ENCODE results near the gene PEPD.

PEPD gene

GRCh38 chr19:33379151-33379829 lies 142.3 kb downstream of the PEPD start:
- H3K4me3 ChIP-seq (ENCODE audit: low read depth in 1 of 2, low read length in 2 of 2), result no peak overlapping the region
- no peaks in the 10 kb centered on the region for H3K9me3 ChIP-seq (ENCODE audit: low read length)
- no peak overlapping the region for H3K27ac ChIP-seq (ENCODE audit: low read depth, low read length)
- no peak overlapping the region for H3K9ac ChIP-seq (ENCODE audit: low read length)
- peaks cover 19% of the 10 kb centered on the region for H3K4me1 ChIP-seq (ENCODE audit: insufficient read depth, low read length)
- no peaks in the 10 kb centered on the region for H3K27me3 ChIP-seq (ENCODE audit: control insufficient read depth in 1 of 2, insufficient read depth in 2 of 2, low read length in 2 of 2)
- peaks cover 17% of the 10 kb centered on the region for H3K36me3 ChIP-seq (ENCODE audit: insufficient read depth, low read length)

GRCh38 chr19:33377586-33378475 lies 143.8 kb downstream of the PEPD start:
- peaks cover 19% of the 10 kb centered on the region for H3K4me1 ChIP-seq (ENCODE audit: insufficient read depth, low read length)
- H3K36me3 ChIP-seq (ENCODE audit: insufficient read depth, low read length), result peaks cover 13% of the 10 kb centered on the region
- no peak overlapping the region for H3K27ac ChIP-seq (ENCODE audit: low read depth, low read length)
- H3K4me3 ChIP-seq (ENCODE audit: low read depth in 1 of 2, low read length in 2 of 2), result no peak overlapping the region
- no peaks in the 10 kb centered on the region for H3K27me3 ChIP-seq (ENCODE audit: control insufficient read depth in 1 of 2, insufficient read depth in 2 of 2, low read length in 2 of 2)
- no peaks in the 10 kb centered on the region for H3K9me3 ChIP-seq (ENCODE audit: low read length)
- H3K9ac ChIP-seq (ENCODE audit: low read length), result no peak overlapping the region

- Histone ChIP-seq H3K4me3 (ENCODE audit: low read depth in 1 of 2, low read length in 2 of 2) (no peak overlapping the region), H3K27ac (ENCODE audit: low read depth, low read length) (no peak overlapping the region), H3K4me1 (ENCODE audit: insufficient read depth, low read length) (peaks cover 19% of the 10 kb centered on the region), H3K27me3 (ENCODE audit: control insufficient read depth in 1 of 2, insufficient read depth in 2 of 2, low read length in 2 of 2) (no peaks in the 10 kb centered on the region), H3K36me3 (ENCODE audit: insufficient read depth, low read length) (peaks cover 13% of the 10 kb centered on the region), H3K9ac (ENCODE audit: low read length) (no peak overlapping the region), H3K9me3 (ENCODE audit: low read length) (no peaks in the 10 kb centered on the region)
Observed at GRCh38 chr19:33376941-33377557, 144.5 kb downstream of the PEPD start.

GRCh38 chr19:33376423-33376822 lies 145.2 kb downstream of the PEPD start:
- H3K4me1 ChIP-seq (ENCODE audit: insufficient read depth, low read length), result peaks cover 19% of the 10 kb centered on the region
- H3K27ac ChIP-seq (ENCODE audit: low read depth, low read length), result no peak overlapping the region
- no peak overlapping the region for H3K4me3 ChIP-seq (ENCODE audit: low read depth in 1 of 2, low read length in 2 of 2)
- H3K9me3 ChIP-seq (ENCODE audit: low read length), result no peaks in the 10 kb centered on the region
- H3K27me3 ChIP-seq (ENCODE audit: control insufficient read depth in 1 of 2, insufficient read depth in 2 of 2, low read length in 2 of 2), result no peaks in the 10 kb centered on the region
- no peak overlapping the region for H3K9ac ChIP-seq (ENCODE audit: low read length)
- peaks cover 9% of the 10 kb centered on the region for H3K36me3 ChIP-seq (ENCODE audit: insufficient read depth, low read length)

GRCh38 chr19:33375837-33376159 lies 145.8 kb downstream of the PEPD start:
- no peaks in the 10 kb centered on the region for H3K9me3 ChIP-seq (ENCODE audit: low read length)
- H3K4me1 ChIP-seq (ENCODE audit: insufficient read depth, low read length), result peaks cover 19% of the 10 kb centered on the region
- no peak overlapping the region for H3K9ac ChIP-seq (ENCODE audit: low read length)
- no peak overlapping the region for H3K27ac ChIP-seq (ENCODE audit: low read depth, low read length)
- H3K4me3 ChIP-seq (ENCODE audit: low read depth in 1 of 2, low read length in 2 of 2), result no peak overlapping the region
- peaks cover 5% of the 10 kb centered on the region for H3K36me3 ChIP-seq (ENCODE audit: insufficient read depth, low read length)
- no peaks in the 10 kb centered on the region for H3K27me3 ChIP-seq (ENCODE audit: control insufficient read depth in 1 of 2, insufficient read depth in 2 of 2, low read length in 2 of 2)

- no peaks in the 10 kb centered on the region for H3K9me3 ChIP-seq (ENCODE audit: low read length)
- peak overlapping the region; percentile 71 for H3K9ac ChIP-seq (ENCODE audit: low read length)
- H3K4me3 ChIP-seq (ENCODE audit: low read depth in 1 of 2, low read length in 2 of 2), result no peak overlapping the region
- H3K27ac ChIP-seq (ENCODE audit: low read depth, low read length), result no peak overlapping the region
- H3K27me3 ChIP-seq (ENCODE audit: control insufficient read depth in 1 of 2, insufficient read depth in 2 of 2, low read length in 2 of 2), result no peaks in the 10 kb centered on the region
- peaks cover 19% of the 10 kb centered on the region for H3K4me1 ChIP-seq (ENCODE audit: insufficient read depth, low read length)
- peaks cover 5% of the 10 kb centered on the region for H3K36me3 ChIP-seq (ENCODE audit: insufficient read depth, low read length)
Observed at GRCh38 chr19:33375156-33375836, 146.3 kb downstream of the PEPD start.

- H3K27me3 ChIP-seq (ENCODE audit: control insufficient read depth in 1 of 2, insufficient read depth in 2 of 2, low read length in 2 of 2), result no peaks in the 10 kb centered on the region
- peak overlapping the region; percentile 71 for H3K9ac ChIP-seq (ENCODE audit: low read length)
- peaks cover under 1% of the 10 kb centered on the region for H3K36me3 ChIP-seq (ENCODE audit: insufficient read depth, low read length)
- peak overlapping the region; percentile 12 for H3K27ac ChIP-seq (ENCODE audit: low read depth, low read length)
- no peaks in the 10 kb centered on the region for H3K9me3 ChIP-seq (ENCODE audit: low read length)
- H3K4me1 ChIP-seq (ENCODE audit: insufficient read depth, low read length), result peaks cover 19% of the 10 kb centered on the region
- peak overlapping the region; percentile 28 to 82 for H3K4me3 ChIP-seq (ENCODE audit: low read depth in 1 of 2, low read length in 2 of 2)
Observed at GRCh38 chr19:33374236-33374714, 147.3 kb downstream of the PEPD start.

GRCh38 chr19:33373453-33374235 lies 147.9 kb downstream of the PEPD start, which contains the start of gene CEBPG:
TSS of gene CEBPG (plus strand) at chr19:33373709. CDS start at chr19:33379240, 5,531 bp downstream.
- Histone ChIP-seq H3K9me3 (ENCODE audit: low read length) (no peaks in the 10 kb centered on the region), H3K4me1 (ENCODE audit: insufficient read depth, low read length) (peaks cover 19% of the 10 kb centered on the region), H3K9ac (ENCODE audit: low read length) (peak within 1 kb of the TSS; percentile 71), H3K36me3 (ENCODE audit: insufficient read depth, low read length) (no peaks in the 10 kb centered on the region), H3K27ac (ENCODE audit: low read depth, low read length) (peak within 1 kb of the TSS; percentile 93), H3K27me3 (ENCODE audit: control insufficient read depth in 1 of 2, insufficient read depth in 2 of 2, low read length in 2 of 2) (no peaks in the 10 kb centered on the region), H3K4me3 (ENCODE audit: low read depth in 1 of 2, low read length in 2 of 2) (peak within 1 kb of the TSS; percentile 81 to 82)

GRCh38 chr19:33370783-33371182 lies 150.8 kb downstream of the PEPD start:
- H3K4me1 ChIP-seq (ENCODE audit: insufficient read depth, low read length), result peaks cover 15% of the 10 kb centered on the region
- no peak overlapping the region for H3K9ac ChIP-seq (ENCODE audit: low read length)
- no peaks in the 10 kb centered on the region for H3K27me3 ChIP-seq (ENCODE audit: control insufficient read depth in 1 of 2, insufficient read depth in 2 of 2, low read length in 2 of 2)
- H3K36me3 ChIP-seq (ENCODE audit: insufficient read depth, low read length), result no peaks in the 10 kb centered on the region
- H3K9me3 ChIP-seq (ENCODE audit: low read length), result no peaks in the 10 kb centered on the region
- no peak overlapping the region for H3K27ac ChIP-seq (ENCODE audit: low read depth, low read length)
- no peak overlapping the region for H3K4me3 ChIP-seq (ENCODE audit: low read depth in 1 of 2, low read length in 2 of 2)

GRCh38 chr19:33368074-33368864 lies 153.3 kb downstream of the PEPD start:
- H3K9me3 ChIP-seq (ENCODE audit: low read length), result no peaks in the 10 kb centered on the region
- no peak overlapping the region for H3K27ac ChIP-seq (ENCODE audit: low read depth, low read length)
- H3K4me3 ChIP-seq (ENCODE audit: low read depth in 1 of 2, low read length in 2 of 2), result no peak overlapping the region
- H3K9ac ChIP-seq (ENCODE audit: low read length), result no peak overlapping the region
- H3K27me3 ChIP-seq (ENCODE audit: control insufficient read depth in 1 of 2, insufficient read depth in 2 of 2, low read length in 2 of 2), result no peaks in the 10 kb centered on the region
- no peaks in the 10 kb centered on the region for H3K36me3 ChIP-seq (ENCODE audit: insufficient read depth, low read length)
- no peaks in the 10 kb centered on the region for H3K4me1 ChIP-seq (ENCODE audit: insufficient read depth, low read length)

All from muscle layer of colon (tissue), 2 donors.